ENCODE results near the gene IPCEF1. TPM values are rescaled to one million over a fixed set of nuclear protein-coding genes. Genes with fewer than 3 reads are reported as not detected.
"Not testable (repeated sequence)": the region's sequence is repeated elsewhere in the genome, so short reads cannot be mapped to it uniquely, and the experiment has no call there.

Gene IPCEF1
- polyA plus RNA-seq, 1 donor (not counting 4 experiments of a cell fraction or from before 2014, with no cell fraction given) = 0.21 TPM

- no peak overlapping the region for H2AFZ ChIP-seq (ENCODE audit: control insufficient read depth, low read length)
- no peak overlapping the region for H3K4me3 ChIP-seq (ENCODE audit: control insufficient read depth in 2 of 3, extremely low read depth in 1 of 3, insufficient read depth in 2 of 3, low read depth in 1 of 3, low read length in 3 of 3)
- no peak overlapping the region for H3K4me2 ChIP-seq (ENCODE audit: control insufficient read depth, extremely low read depth, insufficient read depth, low read depth, low read length)
- no peaks in the 10 kb centered on the region for H3K79me2 ChIP-seq (ENCODE audit: control insufficient read depth, insufficient read depth, low read length)
- dilution Hi-C loops (cut with MboI; ENCODE audit: extremely low pct_ligation_motif_present, low sequenced_read_pairs) = no loop called here
- H3K27ac ChIP-seq (ENCODE audit: control insufficient read depth, insufficient read depth, low read length) = no peak overlapping the region
- no peaks in the 10 kb centered on the region for H3K9me3 ChIP-seq (ENCODE audit: control insufficient read depth, low read depth, low read length)
- no peaks in the 10 kb centered on the region for H3K36me3 ChIP-seq (ENCODE audit: control insufficient read depth in 2 of 2, extremely low read depth in 1 of 2, insufficient read depth in 2 of 2, low read length in 2 of 2)
- H3K4me1 ChIP-seq (ENCODE audit: control insufficient read depth, extremely low read depth, insufficient read depth, low read length) = no peaks in the 10 kb centered on the region
- no peaks in the 10 kb centered on the region for H4K20me1 ChIP-seq (ENCODE audit: control insufficient read depth, extremely low read depth, insufficient read depth, low read length)
- TF ChIP-seq CTCF (optimal IDR thresholded peaks at IDR 0.05 in 1 of 3, IDR thresholded peaks at IDR 0.05 in 1 of 3, conservative IDR thresholded peaks at IDR 0.05 in 1 of 3; ENCODE audit: extremely low read depth in 1 of 3, insufficient read depth in 2 of 3, low read length in 3 of 3) = no peak
- no peak for TF ChIP-seq EZH2 (IDR thresholded peaks at IDR 0.05; ENCODE audit: low read length)
- FAIRE-seq = no peak
- DNase-seq (ENCODE audit: low read depth, low spot score) = no peak
- no peaks in the 10 kb centered on the region for H3K9me1 ChIP-seq (ENCODE audit: control insufficient read depth, extremely low read depth, insufficient read depth, low read length)
- H3K27me3 ChIP-seq (ENCODE audit: control insufficient read depth, extremely low read depth, insufficient read depth, low read length) = no peaks in the 10 kb centered on the region
- no peak overlapping the region for H3K9ac ChIP-seq (ENCODE audit: control insufficient read depth, extremely low read depth, insufficient read depth, low read length)
Observed at GRCh38 chr6:154202958-154203357, 153.6 kb downstream of the IPCEF1 start.

GRCh38 chr6:154202339-154202738 is 154.3 kb downstream of the IPCEF1 start:
- no peaks in the 10 kb centered on the region for H3K79me2 ChIP-seq (ENCODE audit: control insufficient read depth, insufficient read depth, low read length)
- H3K9ac ChIP-seq (ENCODE audit: control insufficient read depth, extremely low read depth, insufficient read depth, low read length) = no peak overlapping the region
- H3K36me3 ChIP-seq (ENCODE audit: control insufficient read depth in 2 of 2, extremely low read depth in 1 of 2, insufficient read depth in 2 of 2, low read length in 2 of 2) = no peaks in the 10 kb centered on the region
- no peaks in the 10 kb centered on the region for H3K9me1 ChIP-seq (ENCODE audit: control insufficient read depth, extremely low read depth, insufficient read depth, low read length)
- H4K20me1 ChIP-seq (ENCODE audit: control insufficient read depth, extremely low read depth, insufficient read depth, low read length) = no peaks in the 10 kb centered on the region
- H3K4me1 ChIP-seq (ENCODE audit: control insufficient read depth, extremely low read depth, insufficient read depth, low read length) = no peaks in the 10 kb centered on the region
- no peaks in the 10 kb centered on the region for H3K9me3 ChIP-seq (ENCODE audit: control insufficient read depth, low read depth, low read length)
- FAIRE-seq = no peak
- no peak for DNase-seq (ENCODE audit: low read depth, low spot score)
- H3K4me2 ChIP-seq (ENCODE audit: control insufficient read depth, extremely low read depth, insufficient read depth, low read depth, low read length) = no peak overlapping the region
- H2AFZ ChIP-seq (ENCODE audit: control insufficient read depth, low read length) = no peak overlapping the region
- dilution Hi-C loops (cut with MboI; ENCODE audit: extremely low pct_ligation_motif_present, low sequenced_read_pairs) = no loop called here
- no peak overlapping the region for H3K4me3 ChIP-seq (ENCODE audit: control insufficient read depth in 2 of 3, extremely low read depth in 1 of 3, insufficient read depth in 2 of 3, low read depth in 1 of 3, low read length in 3 of 3)
- H3K27ac ChIP-seq (ENCODE audit: control insufficient read depth, insufficient read depth, low read length) = no peak overlapping the region
- no peaks in the 10 kb centered on the region for H3K27me3 ChIP-seq (ENCODE audit: control insufficient read depth, extremely low read depth, insufficient read depth, low read length)
- TF ChIP-seq EZH2 (IDR thresholded peaks at IDR 0.05; ENCODE audit: low read length) (no peak), CTCF (optimal IDR thresholded peaks at IDR 0.05 in 1 of 3, IDR thresholded peaks at IDR 0.05 in 1 of 3, conservative IDR thresholded peaks at IDR 0.05 in 1 of 3; ENCODE audit: extremely low read depth in 1 of 3, insufficient read depth in 2 of 3, low read length in 3 of 3) (no peak)

- H3K4me1 ChIP-seq (ENCODE audit: control insufficient read depth, extremely low read depth, insufficient read depth, low read length); DNase-seq (ENCODE audit: low read depth, low spot score); H3K79me2 ChIP-seq (ENCODE audit: control insufficient read depth, insufficient read depth, low read length); H2AFZ ChIP-seq (ENCODE audit: control insufficient read depth, low read length); H3K9me1 ChIP-seq (ENCODE audit: control insufficient read depth, extremely low read depth, insufficient read depth, low read length); H3K9ac ChIP-seq (ENCODE audit: control insufficient read depth, extremely low read depth, insufficient read depth, low read length); H3K27ac ChIP-seq (ENCODE audit: control insufficient read depth, insufficient read depth, low read length); FAIRE-seq; H3K27me3 ChIP-seq (ENCODE audit: control insufficient read depth, extremely low read depth, insufficient read depth, low read length); dilution Hi-C loops (cut with MboI; ENCODE audit: extremely low pct_ligation_motif_present, low sequenced_read_pairs); H4K20me1 ChIP-seq (ENCODE audit: control insufficient read depth, extremely low read depth, insufficient read depth, low read length); H3K36me3 ChIP-seq (ENCODE audit: control insufficient read depth in 2 of 2, extremely low read depth in 1 of 2, insufficient read depth in 2 of 2, low read length in 2 of 2); H3K4me2 ChIP-seq (ENCODE audit: control insufficient read depth, extremely low read depth, insufficient read depth, low read depth, low read length); H3K9me3 ChIP-seq (ENCODE audit: control insufficient read depth, low read depth, low read length); H3K4me3 ChIP-seq (ENCODE audit: control insufficient read depth in 2 of 3, extremely low read depth in 1 of 3, insufficient read depth in 2 of 3, low read depth in 1 of 3, low read length in 3 of 3): not testable (repeated sequence)
Observed at GRCh38 chr6:154201688-154202087, 154.9 kb downstream of the IPCEF1 start.

Data from keratinocyte (primary cell).